Activated CD4-positive, alpha-beta memory T cell treated with anti-CD3 and anti-CD28 coated beads, Interleukin-2, amount 10 ng/mL, durations not matched to agents 7 days and 5 days (primary cell): ENCODE data around the gene GCLC. TPM values are rescaled to one million over a fixed set of nuclear protein-coding genes. Genes with fewer than 3 reads are reported as not detected.

Experiments
- CTCF ChIA-PET: fragments of 350-600 bp; sonication (Branson Sonifier 250); formaldehyde crosslinking; loops from one replicate; lab custom pipeline; 2021; ENCODE audit warnings: antibody characterized with exemption, inconsistent platforms; lab: Charles Lee
- POLR2A ChIA-PET: fragments of 350-600 bp; sonication (Branson Sonifier 250); formaldehyde crosslinking; loops from one replicate; lab custom pipeline; 2021; ENCODE audit warnings: antibody characterized with exemption; lab: Charles Lee
- DNase-seq: peaks from one replicate; pipeline ENCODE4 v3.0.0-alpha.2; 2020
- H3K27ac Mint-ChIP-seq: one replicate; pipeline ENCODE4 v1.8.0; 2021; ENCODE audit warnings: mild to moderate bottlenecking, mixed read lengths
- H3K27me3 Mint-ChIP-seq: one replicate; pipeline ENCODE4 v1.8.0; 2021; ENCODE audit warnings: mixed read lengths
- H3K36me3 Mint-ChIP-seq: one replicate; pipeline ENCODE4 v1.8.0; 2021; ENCODE audit warnings: low read depth, mixed read lengths
- H3K4me1 Mint-ChIP-seq: one replicate; pipeline ENCODE4 v1.8.0; 2021; ENCODE audit warnings: mixed read lengths
- H3K4me3 Mint-ChIP-seq: one replicate; pipeline ENCODE4 v1.8.0; 2021; ENCODE audit warnings: mild to moderate bottlenecking, mixed read lengths
- H3K9me3 Mint-ChIP-seq: one replicate; pipeline ENCODE4 v1.8.0; 2021; ENCODE audit warnings: mixed read lengths
- total RNA-seq, 2 experiments: library from RNA; stranded (reverse); gene quantifications; one replicate each; pipeline ENCODE4 v1.2.3, GENCODE V29; 2021

The GCLC gene
- total RNA-seq, 2 experiments from 2014 or later = 29.1 to 30.6 TPM

GRCh38 chr6:53513519-53513966 is 31.4 kb downstream of the GCLC start:
- ChIA-PET CTCF (no interaction called here), POLR2A (interaction anchor here (0.8 kb wide), 1 partner anchor 9 kb away, joined by 3 read pairs; no protein-coding TSS in a partner anchor)
- Mint-ChIP-seq H3K36me3 (peaks cover 22% of the 10 kb centered on the region), H3K4me3 (no peak overlapping the region), H3K27ac (no peak overlapping the region), H3K4me1 (no peaks in the 10 kb centered on the region), H3K27me3 (no peaks in the 10 kb centered on the region), H3K9me3 (no peaks in the 10 kb centered on the region)
- DNase-seq = no peak

GRCh38 chr6:53513056-53513455 is 31.8 kb downstream of the GCLC start:
- peaks cover 24% of the 10 kb centered on the region for H3K36me3 Mint-ChIP-seq
- no peak overlapping the region for H3K4me3 Mint-ChIP-seq
- H3K4me1 Mint-ChIP-seq = no peaks in the 10 kb centered on the region
- H3K9me3 Mint-ChIP-seq = no peaks in the 10 kb centered on the region
- no peak for DNase-seq
- H3K27me3 Mint-ChIP-seq = no peaks in the 10 kb centered on the region
- POLR2A ChIA-PET = interaction anchor here (0.8 kb wide), 1 partner anchor 9 kb away, joined by 3 read pairs; no protein-coding TSS in a partner anchor
- CTCF ChIA-PET = interaction anchor here (1.2 kb wide), 1 partner anchor 215 kb away, joined by 3 read pairs; no protein-coding TSS in a partner anchor
- H3K27ac Mint-ChIP-seq = no peak overlapping the region

- ChIA-PET CTCF (interaction anchor here (1.2 kb wide), 1 partner anchor 215 kb away, joined by 3 read pairs; no protein-coding TSS in a partner anchor), POLR2A (interaction anchor here (0.8 kb wide), 1 partner anchor 10 kb away, joined by 3 read pairs; no protein-coding TSS in a partner anchor)
- no peak for DNase-seq
- H3K4me1 Mint-ChIP-seq = no peaks in the 10 kb centered on the region
- no peaks in the 10 kb centered on the region for H3K27me3 Mint-ChIP-seq
- H3K36me3 Mint-ChIP-seq = peaks cover 24% of the 10 kb centered on the region
- no peak overlapping the region for H3K4me3 Mint-ChIP-seq
- H3K27ac Mint-ChIP-seq = no peak overlapping the region
- H3K9me3 Mint-ChIP-seq = no peaks in the 10 kb centered on the region
Measured at GRCh38 chr6:53512626-53513025, 32.3 kb downstream of the GCLC start.

DNA sequence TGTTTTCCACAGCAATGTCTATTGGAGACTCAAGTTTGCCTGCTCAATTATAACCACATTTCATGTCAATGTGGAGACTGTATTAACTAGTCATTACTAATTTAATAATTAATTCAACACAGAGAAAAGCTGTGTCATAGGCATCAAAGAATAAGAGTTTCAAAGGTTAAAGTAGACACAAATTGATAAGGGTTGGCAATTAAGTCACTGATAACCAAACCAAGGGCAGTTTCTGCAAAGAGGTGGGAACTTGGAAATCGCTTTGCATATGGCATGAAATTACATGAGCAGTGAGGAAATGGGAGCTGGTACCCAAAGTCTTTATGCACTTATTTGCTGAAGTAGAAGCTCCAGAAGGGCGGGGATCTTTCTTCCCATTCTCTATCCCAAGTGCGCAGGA is 34.2 kb downstream of the GCLC start:
- H3K27ac Mint-ChIP-seq = no peak overlapping the region
- ChIA-PET POLR2A (no interaction called here), CTCF (interaction anchor here (0.9 to 1.2 kb wide), 4 partner anchors 13 to 208 kb away, joined by 3 to 4 read pairs (median 4); no protein-coding TSS in a partner anchor)
- H3K27me3 Mint-ChIP-seq = no peaks in the 10 kb centered on the region
- H3K4me3 Mint-ChIP-seq = no peak overlapping the region
- no peak for DNase-seq
- H3K4me1 Mint-ChIP-seq = no peaks in the 10 kb centered on the region
- peaks cover 28% of the 10 kb centered on the region for H3K36me3 Mint-ChIP-seq
- no peaks in the 10 kb centered on the region for H3K9me3 Mint-ChIP-seq

GRCh38 chr6:53506872-53507271 is 38.0 kb downstream of the GCLC start:
- Mint-ChIP-seq H3K27ac (no peak overlapping the region), H3K36me3 (peaks cover 33% of the 10 kb centered on the region)

DNA sequence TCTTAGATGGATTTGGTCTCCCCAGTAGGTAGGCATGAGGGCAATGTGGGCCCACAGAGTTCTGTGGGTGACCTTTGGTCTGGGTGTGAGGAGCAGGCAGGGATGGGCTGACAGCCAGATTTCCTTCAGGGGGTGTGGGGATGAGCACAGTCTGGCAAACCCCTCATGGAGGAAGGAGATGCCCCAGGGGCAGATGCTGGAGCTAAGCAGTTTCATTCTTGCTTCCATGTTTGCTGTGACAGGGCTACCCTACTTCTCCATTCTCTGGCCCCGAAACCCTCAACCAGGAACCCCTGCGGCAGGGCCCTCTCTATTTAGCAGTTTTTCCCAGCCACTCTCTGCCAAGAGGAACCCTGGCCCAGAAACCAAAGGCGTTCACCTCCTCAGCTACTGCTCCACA is 40.4 kb downstream of the GCLC start:
- Mint-ChIP-seq H3K27ac (no peak overlapping the region), H3K9me3 (no peaks in the 10 kb centered on the region), H3K36me3 (peaks cover 31% of the 10 kb centered on the region), H3K4me1 (no peaks in the 10 kb centered on the region), H3K27me3 (no peaks in the 10 kb centered on the region), H3K4me3 (no peak overlapping the region)
- CTCF ChIA-PET = no interaction called here
- POLR2A ChIA-PET = interaction anchor here (0.9 to 1.0 kb wide), 2 partner anchors 7 to 11 kb away, joined by 3 to 5 read pairs; no protein-coding TSS in a partner anchor
- DNase-seq = no peak

More at GRCh38 chr6:53506872-53507271, 38.0 kb downstream of the GCLC start:
- Mint-ChIP-seq H3K9me3 (no peaks in the 10 kb centered on the region), H3K27me3 (no peaks in the 10 kb centered on the region), H3K4me1 (no peaks in the 10 kb centered on the region), H3K4me3 (no peak overlapping the region)
- no peak for DNase-seq
- ChIA-PET POLR2A (no interaction called here), CTCF (interaction anchor here (1.0 to 1.7 kb wide), 3 partner anchors 14 to 222 kb away, joined by 4 to 7 read pairs (median 5); no protein-coding TSS in a partner anchor)

- no peaks in the 10 kb centered on the region for H3K9me3 Mint-ChIP-seq
- no peaks in the 10 kb centered on the region for H3K27me3 Mint-ChIP-seq
- H3K27ac Mint-ChIP-seq = no peak overlapping the region
- ChIA-PET POLR2A (no interaction called here), CTCF (interaction anchor here (1.6 kb wide), 2 partner anchors 9 to 13 kb away, joined by 4 to 6 read pairs; no protein-coding TSS in a partner anchor)
- DNase-seq = no peak
- no peak overlapping the region for H3K4me3 Mint-ChIP-seq
- peaks cover 33% of the 10 kb centered on the region for H3K36me3 Mint-ChIP-seq
- no peaks in the 10 kb centered on the region for H3K4me1 Mint-ChIP-seq
Measured at GRCh38 chr6:53503060-53503459, 41.8 kb downstream of the GCLC start.

DNA sequence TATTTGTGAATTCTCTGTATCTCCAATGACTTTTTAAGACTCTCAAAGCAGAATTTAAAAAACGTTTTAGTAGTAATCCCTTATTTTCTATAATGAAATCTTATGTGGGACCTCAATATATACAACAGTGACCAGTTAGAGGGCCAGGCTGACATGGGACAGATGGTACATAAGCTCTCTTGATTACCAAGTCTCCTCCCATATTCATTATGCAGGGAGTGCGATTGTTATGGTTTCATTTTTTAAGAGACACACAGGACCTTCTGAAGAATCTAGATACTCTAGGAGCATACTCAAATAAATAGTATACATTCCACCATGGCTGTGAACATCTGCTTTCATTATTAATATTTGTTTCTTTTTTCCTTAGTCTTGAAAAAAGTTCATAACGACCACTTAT is 43.5 kb downstream of the GCLC start:
- CTCF ChIA-PET = interaction anchor here (1.1 to 1.6 kb wide), 5 partner anchors 8 to 233 kb away, joined by 3 to 6 read pairs (median 4); no protein-coding TSS in a partner anchor
- Mint-ChIP-seq H3K36me3 (peaks cover 29% of the 10 kb centered on the region), H3K27ac (no peak overlapping the region), H3K9me3 (no peaks in the 10 kb centered on the region), H3K4me1 (no peaks in the 10 kb centered on the region), H3K4me3 (no peak overlapping the region), H3K27me3 (no peaks in the 10 kb centered on the region)
- POLR2A ChIA-PET = no interaction called here
- no peak for DNase-seq

DNA sequence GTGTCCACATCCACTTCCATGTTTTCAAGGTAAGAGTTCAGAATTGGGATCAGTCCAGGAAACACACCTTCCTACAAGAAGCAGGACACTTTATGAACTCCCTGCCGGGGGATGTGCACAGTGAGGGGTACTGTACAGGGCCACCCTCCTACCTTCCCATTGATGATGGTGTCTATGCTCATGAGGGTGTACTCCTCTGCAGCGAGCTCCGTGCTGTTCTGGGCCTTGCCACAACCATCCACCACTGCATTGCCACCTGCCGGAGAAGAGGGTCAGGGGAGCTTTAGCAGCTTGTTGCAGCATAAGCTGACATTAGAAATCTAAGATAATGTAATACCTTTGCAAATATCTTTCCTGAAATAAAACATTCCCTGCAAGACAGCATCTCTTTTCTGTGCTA is 44.8 kb downstream of the GCLC start:
- POLR2A ChIA-PET = no interaction called here
- Mint-ChIP-seq H3K36me3 (peaks cover 16% of the 10 kb centered on the region), H3K9me3 (no peaks in the 10 kb centered on the region), H3K27me3 (no peaks in the 10 kb centered on the region), H3K4me3 (no peak overlapping the region), H3K27ac (no peak overlapping the region), H3K4me1 (no peaks in the 10 kb centered on the region)
- CTCF ChIA-PET = no interaction called here
- no peak for DNase-seq

DNA sequence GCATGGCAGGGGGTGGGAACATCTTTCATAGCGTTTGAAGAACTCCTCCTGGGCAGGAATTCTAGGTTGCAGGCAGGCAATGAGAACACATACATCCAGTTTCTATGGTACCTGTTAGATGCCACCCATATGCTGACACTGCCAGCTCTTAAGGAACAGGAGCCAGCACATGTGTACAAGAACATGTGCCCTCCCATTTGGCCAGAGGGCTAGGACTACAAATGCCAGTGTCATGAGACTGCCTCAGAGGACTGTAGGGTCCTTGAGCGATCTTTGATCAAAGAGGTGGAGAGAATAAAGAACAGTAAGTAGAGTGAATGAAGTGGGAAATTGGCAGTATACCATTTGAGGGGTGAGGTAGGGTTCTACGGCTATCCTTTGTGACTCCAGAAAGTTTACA is 45.8 kb downstream of the GCLC start:
- Mint-ChIP-seq H3K36me3 (peaks cover 11% of the 10 kb centered on the region), H3K4me3 (no peak overlapping the region), H3K4me1 (no peaks in the 10 kb centered on the region), H3K27me3 (no peaks in the 10 kb centered on the region), H3K9me3 (no peaks in the 10 kb centered on the region), H3K27ac (no peak overlapping the region)
- CTCF ChIA-PET = interaction anchor here (0.6 kb wide), 1 partner anchor 227 kb away, joined by 3 read pairs; no protein-coding TSS in a partner anchor
- no peak for DNase-seq
- POLR2A ChIA-PET = no interaction called here

GRCh38 chr6:53498649-53499048 is 46.3 kb downstream of the GCLC start:
- H3K36me3 Mint-ChIP-seq = peaks cover 9% of the 10 kb centered on the region
- H3K27me3 Mint-ChIP-seq = no peaks in the 10 kb centered on the region
- POLR2A ChIA-PET = no interaction called here
- H3K27ac Mint-ChIP-seq = no peak overlapping the region
- DNase-seq = no peak
- no peak overlapping the region for H3K4me3 Mint-ChIP-seq
- H3K4me1 Mint-ChIP-seq = peaks cover 2% of the 10 kb centered on the region
- CTCF ChIA-PET = no interaction called here
- no peaks in the 10 kb centered on the region for H3K9me3 Mint-ChIP-seq

- POLR2A ChIA-PET = no interaction called here
- CTCF ChIA-PET = interaction anchor here (1.5 to 6.9 kb wide), 3 partner anchors 153 to 229 kb away, joined by 3 to 128 read pairs (median 97); no protein-coding TSS in a partner anchor
- no peak overlapping the region for H3K27ac Mint-ChIP-seq
- H3K4me1 Mint-ChIP-seq = peaks cover 9% of the 10 kb centered on the region
- no peaks in the 10 kb centered on the region for H3K27me3 Mint-ChIP-seq
- no peak overlapping the region for H3K4me3 Mint-ChIP-seq
- H3K9me3 Mint-ChIP-seq = no peaks in the 10 kb centered on the region
- peaks cover 8% of the 10 kb centered on the region for H3K36me3 Mint-ChIP-seq
- no peak for DNase-seq
Measured at GRCh38 chr6:53497905-53498304, 47.0 kb downstream of the GCLC start.

- H3K27me3 Mint-ChIP-seq = no peaks in the 10 kb centered on the region
- ChIA-PET CTCF (interaction anchor here (0.5 to 6.9 kb wide), 7 partner anchors 41 to 238 kb away, joined by 3 to 128 read pairs (median 3); no protein-coding TSS in a partner anchor), POLR2A (interaction anchor here (0.6 to 0.8 kb wide), 4 partner anchors 8 to 227 kb away, joined by 3 to 5 read pairs (median 4); no protein-coding TSS in a partner anchor)
- no peak overlapping the region for H3K27ac Mint-ChIP-seq
- H3K4me3 Mint-ChIP-seq = no peak overlapping the region
- DNase-seq = no peak
- no peaks in the 10 kb centered on the region for H3K9me3 Mint-ChIP-seq
- H3K4me1 Mint-ChIP-seq = peaks cover 12% of the 10 kb centered on the region
- H3K36me3 Mint-ChIP-seq = peaks cover 8% of the 10 kb centered on the region
Measured at GRCh38 chr6:53496797-53497375, 48.0 kb downstream of the GCLC start.
